Activated T-helper 1 cell treated with anti-CD3 and anti-CD28 coated beads, Interleukin-12 subunit alpha, Interleukin-12 subunit beta, Interleukin-2, Interleukin-4 antibody, amounts not matched to agents 30 ng/mL and 10 ng/mL and 1 ng/mL, durations not matched to agents 14 hours and 24 hours and 36 hours (primary cell): ENCODE data around the gene ARHGAP18. TPM values are rescaled to one million over a fixed set of nuclear protein-coding genes. Genes with fewer than 3 reads are reported as not detected.

ENCODE experiments used
- DNase-seq: peaks from one replicate; pipeline ENCODE4 v3.0.0; 2021; ENCODE audit warnings: low spot score
- H3K27ac Mint-ChIP-seq: one replicate; pipeline ENCODE4 v1.8.0; 2021; ENCODE audit warnings: mild to moderate bottlenecking, mixed read lengths
- H3K27me3 Mint-ChIP-seq: one replicate; pipeline ENCODE4 v1.8.0; 2022; ENCODE audit warnings: mild to moderate bottlenecking, moderate library complexity, mixed read lengths; ENCODE audit not compliant: insufficient read depth
- H3K36me3 Mint-ChIP-seq: one replicate; pipeline ENCODE4 v1.8.0; 2021; ENCODE audit warnings: low read depth, mixed read lengths
- H3K4me1 Mint-ChIP-seq: one replicate; pipeline ENCODE4 v1.8.0; 2021; ENCODE audit warnings: low read depth, mixed read lengths
- H3K4me3 Mint-ChIP-seq: one replicate; pipeline ENCODE4 v1.8.0; 2021; ENCODE audit warnings: mild to moderate bottlenecking, moderate library complexity, mixed read lengths
- H3K9me3 Mint-ChIP-seq: one replicate; pipeline ENCODE4 v1.8.0; 2021; ENCODE audit warnings: mixed read lengths
- intact Hi-C: fragments of 100-400 bp; cut with micrococcal nuclease; formaldehyde crosslinking; loops from one replicate; pipeline ENCODE4 v1.15.1; 2024
- total RNA-seq: library from RNA; stranded (reverse); gene quantifications from 2 replicates; pipeline ENCODE4 v1.2.3, GENCODE V29; 2022

The ARHGAP18 gene, protein sequence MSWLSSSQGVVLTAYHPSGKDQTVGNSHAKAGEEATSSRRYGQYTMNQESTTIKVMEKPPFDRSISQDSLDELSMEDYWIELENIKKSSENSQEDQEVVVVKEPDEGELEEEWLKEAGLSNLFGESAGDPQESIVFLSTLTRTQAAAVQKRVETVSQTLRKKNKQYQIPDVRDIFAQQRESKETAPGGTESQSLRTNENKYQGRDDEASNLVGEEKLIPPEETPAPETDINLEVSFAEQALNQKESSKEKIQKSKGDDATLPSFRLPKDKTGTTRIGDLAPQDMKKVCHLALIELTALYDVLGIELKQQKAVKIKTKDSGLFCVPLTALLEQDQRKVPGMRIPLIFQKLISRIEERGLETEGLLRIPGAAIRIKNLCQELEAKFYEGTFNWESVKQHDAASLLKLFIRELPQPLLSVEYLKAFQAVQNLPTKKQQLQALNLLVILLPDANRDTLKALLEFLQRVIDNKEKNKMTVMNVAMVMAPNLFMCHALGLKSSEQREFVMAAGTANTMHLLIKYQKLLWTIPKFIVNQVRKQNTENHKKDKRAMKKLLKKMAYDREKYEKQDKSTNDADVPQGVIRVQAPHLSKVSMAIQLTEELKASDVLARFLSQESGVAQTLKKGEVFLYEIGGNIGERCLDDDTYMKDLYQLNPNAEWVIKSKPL
- total RNA-seq, result 3.8 and 5.0 TPM in 2 replicates

DNA sequence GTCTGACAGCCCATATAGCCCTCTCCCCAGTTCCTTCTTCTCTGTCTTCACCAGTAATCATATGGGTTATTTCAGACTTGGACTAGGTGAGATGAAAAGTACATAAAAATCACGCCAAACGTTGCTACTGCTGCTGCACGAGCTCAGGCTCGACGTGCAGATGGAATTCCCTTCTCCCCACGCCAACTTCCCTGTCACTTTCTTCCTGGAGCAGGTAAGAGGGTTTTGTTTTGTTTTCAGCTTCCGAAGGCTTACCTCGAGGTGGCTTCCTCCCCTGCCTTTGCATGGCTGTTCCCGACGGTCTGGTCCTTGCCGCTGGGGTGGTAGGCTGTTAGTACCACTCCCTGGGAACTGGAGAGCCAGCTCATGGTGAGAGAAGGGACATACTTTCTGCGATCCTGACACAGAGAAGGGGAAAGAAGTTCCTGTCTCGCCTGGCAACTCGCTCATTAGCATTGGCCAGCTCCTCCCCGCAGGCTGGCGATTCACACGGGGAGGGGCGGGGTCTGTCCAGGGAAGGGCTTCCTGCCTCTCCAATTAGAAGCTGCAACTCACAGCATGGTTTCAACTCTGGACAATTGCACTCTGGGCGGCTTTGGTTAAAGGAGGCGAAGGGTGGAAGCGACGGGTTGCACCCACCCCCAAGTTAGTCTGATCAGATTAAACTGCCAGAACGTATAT lies at the start of gene ARHGAP18:
Gene ARHGAP18, minus strand, starts transcription at position 409 of the 681 bp plus-strand sequence. Its CDS starts 41 bp downstream, at position 368.
- intact Hi-C loops, result loop anchor here (1.0 kb wide), 3 partner anchors 14 to 38 kb away; no protein-coding TSS in a partner anchor
- Mint-ChIP-seq H3K9me3 (no peaks in the 10 kb centered on the region), H3K4me1 (peaks cover 55% of the 10 kb centered on the region)

DNA sequence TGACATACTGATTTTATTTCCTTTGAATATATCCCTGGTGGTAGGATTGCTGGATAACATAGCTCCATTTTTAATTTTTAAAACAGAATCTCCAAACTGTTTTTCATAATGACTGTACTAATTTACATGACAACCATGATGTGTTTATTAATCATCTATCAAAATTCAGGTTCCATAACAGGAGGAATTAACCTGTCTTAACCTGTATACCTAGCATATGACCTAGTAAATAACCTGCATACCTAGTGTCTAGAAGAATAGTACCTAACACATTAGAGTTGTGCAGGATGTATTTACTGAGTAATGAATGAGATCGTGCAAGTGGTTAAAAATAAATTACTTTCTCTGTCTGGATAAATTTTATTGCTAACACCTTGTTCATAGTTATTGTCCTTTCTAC lies 45.8 kb upstream of the ARHGAP18 start:
- no peaks in the 10 kb centered on the region for H3K9me3 Mint-ChIP-seq
- H3K27ac Mint-ChIP-seq, result no peak overlapping the region
- DNase-seq, result no peak
- H3K36me3 Mint-ChIP-seq, result no peaks in the 10 kb centered on the region
- intact Hi-C loops, result no loop called here
- peaks cover 2% of the 10 kb centered on the region for H3K27me3 Mint-ChIP-seq
- H3K4me1 Mint-ChIP-seq, result peaks cover 10% of the 10 kb centered on the region
- no peak overlapping the region for H3K4me3 Mint-ChIP-seq

More for the DNA sequence above, at the start of gene ARHGAP18:
- Mint-ChIP-seq H3K4me3 (peak within 1 kb of the TSS; percentile 96), H3K27me3 (no peaks in the 10 kb centered on the region), H3K36me3 (peaks cover 12% of the 10 kb centered on the region), H3K27ac (peak within 1 kb of the TSS; percentile 79)
- peak; percentile 69 for DNase-seq

DNA sequence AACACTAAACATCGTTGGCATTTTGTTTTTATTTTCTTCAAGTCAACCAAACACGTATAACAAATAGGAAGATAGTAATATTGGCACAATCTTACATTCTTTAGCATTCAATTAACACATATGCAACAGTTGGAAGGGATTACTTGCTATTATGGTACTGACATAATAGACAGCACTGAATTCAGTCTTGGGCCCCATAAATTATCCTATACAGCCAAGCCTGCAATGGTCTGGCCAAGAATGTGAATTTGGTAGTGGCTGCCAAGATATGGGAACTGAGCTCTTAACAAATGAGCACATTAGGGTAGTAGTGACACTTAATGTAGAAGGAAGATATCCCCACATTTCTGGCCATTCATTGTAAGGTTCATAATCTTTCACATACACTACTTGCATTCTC lies 44.8 kb upstream of the ARHGAP18 start:
- Mint-ChIP-seq H3K27ac (no peak overlapping the region), H3K27me3 (no peaks in the 10 kb centered on the region), H3K4me1 (peaks cover 19% of the 10 kb centered on the region), H3K36me3 (no peaks in the 10 kb centered on the region), H3K9me3 (no peaks in the 10 kb centered on the region), H3K4me3 (no peak overlapping the region)
- no peak for DNase-seq
- intact Hi-C loops, result no loop called here

DNA sequence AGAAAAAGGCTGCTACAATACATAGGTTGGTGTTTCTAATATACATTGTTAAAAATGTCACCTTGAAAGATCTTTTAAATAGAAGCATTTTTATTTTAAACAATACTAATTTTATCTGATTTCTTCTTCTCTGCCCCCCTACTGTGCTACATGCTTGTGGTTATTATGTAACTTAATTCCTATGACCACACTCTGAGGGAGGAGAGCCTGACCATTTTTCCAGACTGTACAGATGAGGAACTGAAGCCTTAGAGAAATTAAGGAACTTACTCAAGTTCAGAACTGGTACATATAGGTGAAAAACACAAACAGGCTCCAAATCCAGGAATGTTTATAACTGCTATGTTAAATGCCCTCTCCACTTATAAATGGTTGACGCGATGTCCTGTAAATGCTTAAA lies 43.4 kb upstream of the ARHGAP18 start:
- Mint-ChIP-seq H3K4me1 (peaks cover 32% of the 10 kb centered on the region), H3K4me3 (no peak overlapping the region), H3K27me3 (no peaks in the 10 kb centered on the region), H3K27ac (no peak overlapping the region), H3K9me3 (no peaks in the 10 kb centered on the region), H3K36me3 (no peaks in the 10 kb centered on the region)
- intact Hi-C loops, result no loop called here
- no peak for DNase-seq

DNA sequence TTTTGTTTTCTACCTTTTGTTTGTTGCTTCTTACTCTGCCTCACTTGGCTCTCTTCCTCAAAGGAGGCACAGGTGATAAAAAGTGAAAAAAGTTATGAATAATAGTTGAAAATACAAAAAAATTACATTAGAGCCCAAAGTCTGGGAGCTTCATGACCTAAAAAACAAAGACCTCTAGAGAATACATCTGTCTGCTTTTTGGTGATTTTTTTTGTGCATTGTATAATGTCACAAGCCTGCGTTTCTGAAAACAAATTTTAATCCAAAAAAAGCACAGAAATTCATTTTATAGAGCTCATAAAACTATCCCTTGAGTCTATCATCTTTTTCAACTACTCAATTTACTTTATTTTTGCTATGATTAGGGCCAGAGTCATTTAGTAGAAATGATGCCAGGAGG lies 41.4 kb upstream of the ARHGAP18 start:
- Mint-ChIP-seq H3K9me3 (no peaks in the 10 kb centered on the region), H3K27ac (no peak overlapping the region), H3K27me3 (no peaks in the 10 kb centered on the region), H3K4me1 (peaks cover 46% of the 10 kb centered on the region), H3K4me3 (no peak overlapping the region), H3K36me3 (no peaks in the 10 kb centered on the region)
- intact Hi-C loops, result loop anchor here (2.0 kb wide), 1 partner anchor 261 kb away; no protein-coding TSS in a partner anchor
- no peak for DNase-seq

DNA sequence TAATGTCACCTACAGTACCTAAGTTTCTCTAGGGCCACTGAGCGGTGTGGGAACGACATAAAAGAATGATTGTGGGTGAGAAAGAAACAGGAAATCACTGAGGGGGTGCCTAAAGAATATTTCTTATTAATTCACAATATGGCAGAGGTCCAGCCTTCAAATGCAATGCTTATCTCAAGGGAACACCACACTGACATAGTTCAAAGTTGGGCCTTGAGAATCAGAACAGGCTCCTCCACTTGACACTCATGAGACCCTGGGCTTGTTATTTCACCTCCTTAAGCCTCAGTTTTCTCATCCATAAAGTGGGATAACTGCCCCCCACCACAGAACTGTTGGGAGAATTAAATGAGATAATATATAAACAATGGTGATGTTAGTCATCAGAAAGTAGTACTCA lies 40.4 kb upstream of the ARHGAP18 start:
- H3K36me3 Mint-ChIP-seq, result no peaks in the 10 kb centered on the region
- peak overlapping the region; percentile 63 for H3K27ac Mint-ChIP-seq
- no peak overlapping the region for H3K4me3 Mint-ChIP-seq
- H3K9me3 Mint-ChIP-seq, result no peaks in the 10 kb centered on the region
- DNase-seq, result no peak
- H3K27me3 Mint-ChIP-seq, result no peaks in the 10 kb centered on the region
- intact Hi-C loops, result loop anchor here (2.0 kb wide), 1 partner anchor 260 kb away; no protein-coding TSS in a partner anchor
- peaks cover 46% of the 10 kb centered on the region for H3K4me1 Mint-ChIP-seq

DNA sequence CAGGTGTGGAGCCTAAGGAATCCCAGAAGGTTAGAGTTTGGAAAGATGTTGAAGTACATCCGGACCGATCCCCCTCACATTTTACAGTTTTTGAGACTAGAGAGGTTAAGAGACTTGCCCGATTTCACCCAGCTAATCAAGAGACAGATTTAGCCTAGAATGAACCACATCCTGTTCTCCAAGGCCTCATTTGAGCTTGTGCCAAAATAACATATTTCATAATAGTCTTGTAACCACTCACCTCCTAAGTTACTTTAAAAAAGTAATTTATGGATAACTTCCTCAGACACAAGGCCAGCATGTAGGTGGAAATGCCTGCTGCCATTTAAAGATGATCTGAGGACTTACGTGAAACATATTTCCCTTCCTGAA lies 39.8 kb upstream of the ARHGAP18 start:
- DNase-seq, result no peak
- intact Hi-C loops, result loop anchor here (2.0 kb wide), 2 partner anchors 259 to 269 kb away; partner anchors contain the start of gene L3MBTL3
- Mint-ChIP-seq H3K9me3 (no peaks in the 10 kb centered on the region), H3K27ac (peak overlapping the region; percentile 63), H3K4me3 (peak overlapping the region; percentile 63), H3K27me3 (no peaks in the 10 kb centered on the region), H3K4me1 (peaks cover 46% of the 10 kb centered on the region), H3K36me3 (no peaks in the 10 kb centered on the region)

DNA sequence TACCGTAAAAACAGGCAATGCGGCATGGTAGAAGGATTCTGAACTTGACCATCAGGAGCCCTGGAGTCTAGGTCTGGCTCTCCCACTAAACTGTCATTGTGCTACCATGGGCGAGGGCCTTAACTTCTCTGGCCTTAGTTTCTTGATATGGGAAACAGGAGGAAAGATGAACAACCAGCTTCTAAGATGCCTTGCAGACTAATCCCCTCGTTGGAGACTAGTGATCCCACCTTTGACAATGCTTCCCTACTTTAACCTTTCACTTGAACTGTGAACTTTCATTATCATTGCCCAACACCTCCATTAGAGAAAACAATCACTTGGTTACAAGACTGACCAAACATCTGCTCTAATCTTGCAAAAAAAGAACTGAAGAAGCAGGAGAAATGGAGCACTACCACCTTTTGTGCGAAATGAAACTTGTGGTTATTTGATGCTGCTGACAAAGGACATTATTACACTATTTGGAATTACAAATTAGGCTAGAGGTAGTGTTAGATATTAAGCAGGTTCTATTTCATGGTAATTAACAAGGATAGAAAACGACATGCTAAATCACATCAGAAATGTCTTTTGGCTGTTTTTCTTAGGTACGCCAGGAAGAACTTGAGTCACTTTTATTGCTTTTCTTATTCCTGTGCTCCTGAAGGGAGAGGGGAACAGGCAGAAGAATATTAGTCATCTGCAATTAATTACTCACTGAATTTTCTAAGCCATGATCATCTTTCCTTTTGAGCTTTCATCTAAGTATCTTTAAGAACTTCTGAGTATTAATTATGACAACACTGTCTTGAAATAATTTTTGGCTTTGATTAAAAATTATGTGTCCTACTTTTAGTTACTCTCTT lies 39.1 kb upstream of the ARHGAP18 start:
- Mint-ChIP-seq H3K9me3 (no peaks in the 10 kb centered on the region), H3K36me3 (no peaks in the 10 kb centered on the region), H3K27ac (peak overlapping the region; percentile 63), H3K4me3 (peak overlapping the region; percentile 63), H3K4me1 (peaks cover 46% of the 10 kb centered on the region), H3K27me3 (no peaks in the 10 kb centered on the region)
- intact Hi-C loops, result loop anchor here (1.0 to 2.0 kb wide), 6 partner anchors 18 to 434 kb away; partner anchors contain the start of gene L3MBTL3
- DNase-seq, result no peak

DNA sequence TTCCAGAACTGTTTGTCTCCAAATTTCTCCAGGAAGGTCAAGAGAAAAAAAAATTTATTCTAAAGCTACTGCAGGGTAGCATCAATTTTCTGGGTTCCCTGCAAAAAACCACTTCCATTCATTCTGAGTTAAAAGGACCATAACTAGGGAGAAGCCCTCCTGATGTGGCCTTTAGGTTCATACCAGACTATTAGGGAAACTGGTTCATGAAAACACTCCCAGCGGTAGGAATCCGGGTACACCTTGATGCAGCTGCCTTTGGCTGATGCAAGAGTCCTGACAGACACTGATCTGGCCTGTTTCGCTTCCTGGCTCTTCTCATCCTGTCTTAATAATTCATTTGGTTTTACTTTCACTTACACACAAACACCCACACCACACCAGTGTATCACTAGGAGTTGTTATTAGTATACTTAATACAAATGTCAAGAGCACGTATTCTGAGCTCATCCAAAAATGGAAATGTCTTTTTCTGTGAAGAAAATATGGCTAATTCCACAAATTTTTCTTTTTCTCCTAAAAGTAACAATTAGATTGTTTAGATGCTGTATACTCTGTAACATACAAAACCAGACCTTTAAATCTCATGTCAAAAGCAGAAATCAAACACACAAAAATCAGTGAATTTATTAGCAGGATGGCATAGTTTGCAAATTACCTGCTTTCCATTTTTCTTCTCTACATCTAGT lies 38.4 kb upstream of the ARHGAP18 start:
- Mint-ChIP-seq H3K27me3 (no peaks in the 10 kb centered on the region), H3K4me3 (peak overlapping the region; percentile 63), H3K9me3 (no peaks in the 10 kb centered on the region), H3K36me3 (no peaks in the 10 kb centered on the region), H3K27ac (peak overlapping the region; percentile 63), H3K4me1 (peaks cover 46% of the 10 kb centered on the region)
- intact Hi-C loops, result loop anchor here (1.0 to 2.0 kb wide), 6 partner anchors 18 to 435 kb away; partner anchors contain the start of gene L3MBTL3
- peak; percentile 37 for DNase-seq

DNA sequence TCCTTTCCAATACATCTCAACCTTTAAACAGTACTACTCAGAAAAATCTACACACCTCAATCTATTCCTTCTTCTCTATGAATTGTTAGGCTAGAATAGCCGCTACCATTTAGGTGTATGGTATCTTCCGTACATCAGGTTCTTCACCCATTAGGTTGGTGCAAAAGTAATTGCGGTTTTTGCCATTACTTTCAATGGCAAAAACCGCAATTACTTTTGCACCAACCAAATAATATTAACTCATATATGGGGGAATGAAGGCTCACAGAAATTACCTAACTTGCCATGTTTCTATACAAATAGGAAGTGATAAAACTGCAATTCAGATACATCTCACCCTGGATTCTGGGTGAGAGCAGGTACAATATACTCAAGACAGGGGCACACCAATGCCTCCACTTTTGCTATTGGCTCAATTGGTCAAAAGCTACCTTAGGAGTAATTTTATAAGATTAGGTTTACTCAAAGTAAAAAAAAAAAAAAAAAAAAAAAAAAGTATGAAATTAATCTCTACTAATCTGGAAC lies 37.7 kb upstream of the ARHGAP18 start:
- no peaks in the 10 kb centered on the region for H3K36me3 Mint-ChIP-seq
- no peaks in the 10 kb centered on the region for H3K9me3 Mint-ChIP-seq
- peaks cover 46% of the 10 kb centered on the region for H3K4me1 Mint-ChIP-seq
- peak overlapping the region; percentile 63 for H3K27ac Mint-ChIP-seq
- H3K27me3 Mint-ChIP-seq, result no peaks in the 10 kb centered on the region
- no peak for DNase-seq
- H3K4me3 Mint-ChIP-seq, result no peak overlapping the region
- intact Hi-C loops, result loop anchor here (1.0 to 2.0 kb wide), 6 partner anchors 17 to 436 kb away; partner anchors contain the start of gene L3MBTL3

DNA sequence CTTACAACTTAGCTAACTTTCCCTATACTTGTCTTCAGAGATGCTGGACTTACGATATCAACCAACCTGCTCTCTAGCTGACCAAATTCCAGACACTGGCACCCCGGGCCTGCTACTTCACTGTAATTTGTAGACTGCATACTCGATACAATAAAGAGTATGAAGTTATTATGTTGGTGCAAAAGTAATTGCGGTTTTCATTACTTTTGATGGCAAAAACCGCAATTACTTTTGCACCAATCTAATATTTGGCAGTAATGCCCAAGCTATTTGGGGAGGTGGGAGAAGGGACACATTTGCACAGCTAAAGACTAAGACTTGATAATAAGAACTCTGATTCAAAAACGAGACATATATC lies 34.9 kb upstream of the ARHGAP18 start:
- no peak for DNase-seq
- H3K36me3 Mint-ChIP-seq, result no peaks in the 10 kb centered on the region
- peaks cover 29% of the 10 kb centered on the region for H3K4me1 Mint-ChIP-seq

More for the DNA sequence above, 34.9 kb upstream of the ARHGAP18 start:
- H3K27ac Mint-ChIP-seq, result no peak overlapping the region
- intact Hi-C loops, result no loop called here
- no peak overlapping the region for H3K4me3 Mint-ChIP-seq
- no peaks in the 10 kb centered on the region for H3K9me3 Mint-ChIP-seq
- peaks cover 7% of the 10 kb centered on the region for H3K27me3 Mint-ChIP-seq
